Nucleus accumbens (tissue), 56 donors: ENCODE measurements around the gene MXRA7.
"Not testable (repeated sequence)": the region's sequence is repeated elsewhere in the genome, so short reads cannot be mapped to it uniquely, and the experiment has no call there.

ENCODE experiments used
- DNase-seq, 56 donors: peaks; one replicate each; lab custom pipeline; 2025; lab: John Stamatoyannopoulos, UW

Gene MXRA7

GRCh38 chr17:76720211-76720610 lies 9.4 kb upstream of the MXRA7 start:
- no peak for DNase-seq

- DNase-seq = no peak
Observed at GRCh38 chr17:76718516-76718915, 7.8 kb upstream of the MXRA7 start.

GRCh38 chr17:76716839-76717215 lies 6.1 kb upstream of the MXRA7 start:
- DNase-seq = no peak

GRCh38 chr17:76716146-76716838 lies 5.5 kb upstream of the MXRA7 start:
- no peak for DNase-seq

GRCh38 chr17:76715496-76715830 lies 4.7 kb upstream of the MXRA7 start:
- no peak for DNase-seq

GRCh38 chr17:76714822-76715495 lies 4.2 kb upstream of the MXRA7 start:
- peak in 30 of 56 donors; percentile 9 to 88 (median 36) for DNase-seq

- DNase-seq = no peak
Observed at GRCh38 chr17:76714336-76714735, 3.6 kb upstream of the MXRA7 start.

GRCh38 chr17:76713765-76714164 lies 3.0 kb upstream of the MXRA7 start:
- DNase-seq = no peak

- not testable (repeated sequence) for DNase-seq
Observed at GRCh38 chr17:76712321-76712720, 1.6 kb upstream of the MXRA7 start.

- peak in 5 of 56 donors; percentile 5 to 41 (median 33) for DNase-seq
Observed at GRCh38 chr17:76709951-76710862, 558 bp downstream of the MXRA7 start.

GRCh38 chr17:76709077-76709950 lies 1.5 kb downstream of the MXRA7 start:
- DNase-seq = peak in 34 of 56 donors; percentile 21 to 77 (median 50)

GRCh38 chr17:76707985-76708807 lies 2.6 kb downstream of the MXRA7 start:
- DNase-seq = peak in 46 of 56 donors; percentile 19 to 80 (median 58)

GRCh38 chr17:76706817-76707216 lies 3.9 kb downstream of the MXRA7 start:
- no peak for DNase-seq

- DNase-seq = no peak
Observed at GRCh38 chr17:76704805-76705204, 6.0 kb downstream of the MXRA7 start.

GRCh38 chr17:76702941-76703637 lies 7.7 kb downstream of the MXRA7 start:
- DNase-seq = no peak

GRCh38 chr17:76702076-76702475 lies 8.7 kb downstream of the MXRA7 start:
- DNase-seq = no peak

- DNase-seq = no peak
Observed at GRCh38 chr17:76701471-76701967, 9.2 kb downstream of the MXRA7 start.

- no peak for DNase-seq
Observed at GRCh38 chr17:76700617-76701470, 9.9 kb downstream of the MXRA7 start.
